C4-2B (cell line): ENCODE measurements around the gene ADD3.

Experiments
- CTCF ChIP-seq: fragments of 450-650 bp; conservative IDR thresholded peaks from 2 replicates; pipeline ENCODE4 v1.5.1; 2017; ENCODE audit warnings: mild to moderate bottlenecking
- ZFX ChIP-seq: fragments of 450-650 bp; IDR thresholded peaks from 2 replicates; pipeline ENCODE4 v1.6.1; 2017

GRCh38 chr10:109976681-109977080 is 31.1 kb upstream of the ADD3 start:
- no peak for TF ChIP-seq CTCF
- no peak for TF ChIP-seq ZFX
